ENCODE measurements around the gene WDR77. TPM values are rescaled to one million over a fixed set of nuclear protein-coding genes. Genes with fewer than 3 reads are reported as not detected.
A peak's percentile ranks its signal among the peaks of the same experiment; 100 is the strongest.

WDR77 gene
- total RNA-seq, 1 donor from 2014 or later = 32.6 TPM

- Mint-ChIP-seq H3K9me3 (no peaks in the 10 kb centered on the region), H3K4me1 (peaks cover 20% of the 10 kb centered on the region), H3K4me3 (no peak overlapping the region), H3K27me3 (ENCODE audit: low read depth) (no peaks in the 10 kb centered on the region), H3K27ac (no peak overlapping the region), H3K36me3 (peaks cover 23% of the 10 kb centered on the region)
- DNase-seq (ENCODE audit: low spot score in 2 of 2, unreplicated experiment in 2 of 2) = no peak
- TF ChIP-seq CTCF (IDR thresholded peaks at IDR 0.05; ENCODE audit: unreplicated experiment) = no peak
Measured at GRCh38 chr1:111453706-111454105, 4.7 kb upstream of the WDR77 start.

- no peak overlapping the region for H3K27ac Mint-ChIP-seq
- peaks cover 19% of the 10 kb centered on the region for H3K36me3 Mint-ChIP-seq
- H3K9me3 Mint-ChIP-seq = no peaks in the 10 kb centered on the region
- H3K4me1 Mint-ChIP-seq = peaks cover 28% of the 10 kb centered on the region
- no peak for TF ChIP-seq CTCF (IDR thresholded peaks at IDR 0.05; ENCODE audit: unreplicated experiment)
- H3K4me3 Mint-ChIP-seq = no peak overlapping the region
- no peaks in the 10 kb centered on the region for H3K27me3 Mint-ChIP-seq (ENCODE audit: low read depth)
- no peak for DNase-seq (ENCODE audit: low spot score in 2 of 2, unreplicated experiment in 2 of 2)
Measured at GRCh38 chr1:111452581-111452980, 3.5 kb upstream of the WDR77 start.

- Mint-ChIP-seq H3K9me3 (no peaks in the 10 kb centered on the region), H3K36me3 (peaks cover 14% of the 10 kb centered on the region), H3K27ac (peak overlapping the region; percentile 100), H3K4me1 (peaks cover 38% of the 10 kb centered on the region), H3K27me3 (ENCODE audit: low read depth) (no peaks in the 10 kb centered on the region), H3K4me3 (peak overlapping the region; percentile 100)
- no peak for TF ChIP-seq CTCF (IDR thresholded peaks at IDR 0.05; ENCODE audit: unreplicated experiment)
- no peak for DNase-seq (ENCODE audit: low spot score in 2 of 2, unreplicated experiment in 2 of 2)
Measured at GRCh38 chr1:111450185-111450584, 1.1 kb upstream of the WDR77 start.

- Mint-ChIP-seq H3K4me3 (peak overlapping the region; percentile 100), H3K36me3 (peaks cover 10% of the 10 kb centered on the region), H3K27ac (peak overlapping the region; percentile 100), H3K9me3 (no peaks in the 10 kb centered on the region), H3K4me1 (peaks cover 38% of the 10 kb centered on the region), H3K27me3 (ENCODE audit: low read depth) (no peaks in the 10 kb centered on the region)
- no peak for TF ChIP-seq CTCF (IDR thresholded peaks at IDR 0.05; ENCODE audit: unreplicated experiment)
- no peak for DNase-seq (ENCODE audit: low spot score in 2 of 2, unreplicated experiment in 2 of 2)
Measured at GRCh38 chr1:111449703-111450017, 604 bp upstream of the WDR77 start.

- no peaks in the 10 kb centered on the region for H3K9me3 Mint-ChIP-seq
- DNase-seq (ENCODE audit: low spot score in 2 of 2, unreplicated experiment in 2 of 2) = no peak
- H3K36me3 Mint-ChIP-seq = peaks cover 13% of the 10 kb centered on the region
- TF ChIP-seq CTCF (IDR thresholded peaks at IDR 0.05; ENCODE audit: unreplicated experiment) = no peak
- peak overlapping the region; percentile 77 for H3K27ac Mint-ChIP-seq
- peak overlapping the region; percentile 100 for H3K4me3 Mint-ChIP-seq
- H3K27me3 Mint-ChIP-seq (ENCODE audit: low read depth) = no peaks in the 10 kb centered on the region
- H3K4me1 Mint-ChIP-seq = peaks cover 38% of the 10 kb centered on the region
Measured at GRCh38 chr1:111448482-111448917, 556 bp downstream of the WDR77 start.
